Uterus (tissue), 4 donors: ENCODE results near the gene SGK2. TPM values are rescaled to one million over a fixed set of nuclear protein-coding genes. Genes with fewer than 3 reads are reported as not detected.
A peak's percentile ranks its signal among the peaks of the same experiment; 100 is the strongest.

Experiments
- DNase-seq, 2 donors: peaks; one replicate each; pipeline ENCODE4 v3.0.0-alpha.2; 2019 to 2020
- H3K27ac ChIP-seq, 2 donors: fragments of 200-600 bp; sonication (generic); 1 replicate in 1 of 2; 2 replicates in 1 of 2; pipeline ENCODE4 v1.5.1; 2016 to 2018
- H3K27me3 ChIP-seq, 2 donors: fragments of 200-600 bp; sonication (generic); one replicate each; pipeline ENCODE4 v1.5.1; 2018 to 2019; ENCODE audit warnings: control low read depth in 1 of 2
- H3K36me3 ChIP-seq, 2 donors: fragments of 200-600 bp; sonication (generic); one replicate each; pipeline ENCODE4 v1.5.1; 2019; ENCODE audit warnings: control low read depth in 1 of 2
- H3K4me1 ChIP-seq, 2 donors: fragments of 200-600 bp; sonication (generic); one replicate each; pipeline ENCODE4 v1.5.1; 2018 to 2019; ENCODE audit warnings: control low read depth in 1 of 2
- H3K4me3 ChIP-seq, 2 donors: fragments of 200-600 bp; sonication (generic); 1 replicate in 1 of 2; 2 replicates in 1 of 2; pipeline ENCODE4 v1.5.1; 2018 to 2019; ENCODE audit warnings: mild to moderate bottlenecking in 1 of 2
- H3K9me3 ChIP-seq, 2 donors: fragments of 200-600 bp; sonication (generic); one replicate each; pipeline ENCODE4 v1.5.1; 2019; ENCODE audit warnings: control low read depth in 1 of 2
- POLR2A ChIP-seq, 2 donors: fragments of 450-650 bp; IDR thresholded peaks; one replicate each; pipeline ENCODE4 v1.6.1; 2016; ENCODE audit warnings: antibody characterized with exemption in 2 of 2, mild to moderate bottlenecking in 1 of 2, moderate library complexity in 1 of 2
- intact Hi-C: fragments of 100-400 bp; cut with DNase I; formaldehyde crosslinking; loops from one replicate; pipeline ENCODE4 v1.15.1; 2023; ENCODE audit warnings: low total_unique reads
- total RNA-seq, 4 donors: library from RNA; depleted of rRNA in 3 of 4; stranded (reverse); fragments of >200 nt in 3 of 4; gene quantifications; one replicate each; pipeline versions ENCODE4 v1.1.0 to v1.2.4, GENCODE V29; 2014 to 2023
- TF ChIP-seq, protein P1 (sequence below), 4 experiments: fragments of 200-600 bp in 2 of 4; fragments of 450-650 bp in 2 of 4; sonication (generic) in 2 of 4; IDR thresholded peaks; one replicate each; pipeline ENCODE4 v1.5.1; 2016 to 2019; ENCODE audit warnings: antibody characterized with exemption in 4 of 4, mild to moderate bottlenecking in 2 of 4, moderate library complexity in 1 of 4
- donor health status: DM: yes; HTN: yes; CAD: no.

SGK2 gene
- total RNA-seq, 4 donors from 2014 or later = 0.77 to 5.9 (median 2.4) TPM; not detected in 1

DNA sequence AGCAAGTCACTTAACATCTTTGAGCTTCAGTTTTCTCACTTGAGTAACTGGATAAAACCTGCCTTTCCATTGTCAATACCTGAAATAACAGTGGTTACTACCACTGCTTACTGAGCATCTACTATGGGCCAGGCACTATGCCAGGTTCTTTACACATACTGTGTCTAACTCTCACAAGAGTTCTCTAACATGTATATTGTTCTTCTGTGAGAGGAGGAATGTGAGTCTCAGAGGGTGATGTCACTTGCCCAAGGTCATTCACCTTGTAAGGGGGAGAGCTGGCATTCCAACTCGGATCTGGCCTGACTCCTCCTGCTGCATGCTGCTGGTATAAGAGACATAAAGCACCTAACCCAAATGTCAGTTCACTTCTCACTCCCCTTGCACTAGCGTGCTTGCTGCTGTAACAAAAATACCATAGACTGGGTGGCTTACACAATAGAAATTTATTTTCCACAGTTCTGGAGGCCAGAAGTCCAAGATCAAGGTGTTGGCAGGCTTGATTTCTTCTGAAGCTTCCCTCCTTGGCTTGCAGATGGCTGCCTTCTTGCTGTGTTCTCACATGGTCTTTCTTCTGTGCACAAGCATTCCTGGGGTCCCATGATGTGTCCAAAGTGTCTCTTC is 21.9 kb upstream of the SGK2 start:
- Histone ChIP-seq H3K9me3 (no peaks in the 10 kb centered on the region), H3K27ac (no peak overlapping the region), H3K4me1 (no peaks in the 10 kb centered on the region), H3K4me3 (no peak overlapping the region), H3K36me3 (no peaks in the 10 kb centered on the region), H3K27me3 (no peaks in the 10 kb centered on the region)
- DNase-seq = no peak
- intact Hi-C loops = no loop called here
- no peak for TF ChIP-seq POLR2A (IDR thresholded peaks at IDR 0.05)
- TF ChIP-seq, protein P1, sequence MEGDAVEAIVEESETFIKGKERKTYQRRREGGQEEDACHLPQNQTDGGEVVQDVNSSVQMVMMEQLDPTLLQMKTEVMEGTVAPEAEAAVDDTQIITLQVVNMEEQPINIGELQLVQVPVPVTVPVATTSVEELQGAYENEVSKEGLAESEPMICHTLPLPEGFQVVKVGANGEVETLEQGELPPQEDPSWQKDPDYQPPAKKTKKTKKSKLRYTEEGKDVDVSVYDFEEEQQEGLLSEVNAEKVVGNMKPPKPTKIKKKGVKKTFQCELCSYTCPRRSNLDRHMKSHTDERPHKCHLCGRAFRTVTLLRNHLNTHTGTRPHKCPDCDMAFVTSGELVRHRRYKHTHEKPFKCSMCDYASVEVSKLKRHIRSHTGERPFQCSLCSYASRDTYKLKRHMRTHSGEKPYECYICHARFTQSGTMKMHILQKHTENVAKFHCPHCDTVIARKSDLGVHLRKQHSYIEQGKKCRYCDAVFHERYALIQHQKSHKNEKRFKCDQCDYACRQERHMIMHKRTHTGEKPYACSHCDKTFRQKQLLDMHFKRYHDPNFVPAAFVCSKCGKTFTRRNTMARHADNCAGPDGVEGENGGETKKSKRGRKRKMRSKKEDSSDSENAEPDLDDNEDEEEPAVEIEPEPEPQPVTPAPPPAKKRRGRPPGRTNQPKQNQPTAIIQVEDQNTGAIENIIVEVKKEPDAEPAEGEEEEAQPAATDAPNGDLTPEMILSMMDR (IDR thresholded peaks at IDR 0.05) = no peak

DNA sequence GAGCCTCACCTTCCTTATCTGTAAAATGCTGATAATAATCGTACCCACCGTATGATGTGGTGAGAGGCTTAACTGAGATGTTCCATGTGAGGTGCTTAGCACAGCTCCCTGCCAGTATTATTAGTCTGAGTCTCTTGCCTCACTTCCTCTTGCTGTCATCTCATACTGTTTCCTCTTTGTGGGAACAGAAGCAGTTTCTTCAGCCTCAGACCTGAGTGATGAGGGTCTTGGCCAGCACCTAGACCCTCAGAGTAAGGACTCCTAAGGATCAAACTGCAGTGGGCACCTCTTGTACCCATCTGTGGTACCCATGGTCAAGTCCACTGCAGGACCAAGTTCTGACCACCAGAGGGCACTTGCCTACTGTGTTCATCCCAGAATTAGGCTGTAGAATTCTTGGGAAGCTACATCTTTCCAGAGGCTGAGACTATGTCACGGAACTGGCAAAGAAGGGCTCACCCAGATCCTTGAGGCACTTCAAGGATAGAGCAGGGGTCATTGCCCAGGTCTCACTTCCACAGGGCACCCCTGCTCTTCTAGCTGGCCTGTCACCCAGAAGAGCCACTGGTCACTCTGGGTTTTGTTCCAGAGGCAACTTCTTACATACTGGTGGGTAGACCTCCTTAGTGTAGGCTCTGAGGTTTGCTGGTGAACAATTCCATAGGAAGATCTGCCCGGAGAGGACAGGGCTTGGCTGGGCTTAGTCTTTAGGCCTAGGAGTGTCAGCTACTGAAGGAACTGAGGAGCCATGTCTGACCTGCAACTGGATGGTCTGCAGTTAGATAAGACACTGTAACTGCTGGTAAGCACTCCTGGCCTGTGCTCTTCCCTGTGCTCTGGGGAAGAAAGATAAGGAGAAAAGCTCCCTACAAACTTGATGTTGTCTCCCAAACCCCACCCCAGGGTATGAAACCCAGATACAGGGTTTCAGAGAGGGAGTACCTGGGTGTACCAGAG is 20.6 kb upstream of the SGK2 start:
- intact Hi-C loops = no loop called here
- no peak overlapping the region for H3K4me3 ChIP-seq
- no peak for TF ChIP-seq POLR2A (IDR thresholded peaks at IDR 0.05)
- TF ChIP-seq, protein P1 (IDR thresholded peaks at IDR 0.05) = peak; percentile 66 to 72 (median 70)
- H3K9me3 ChIP-seq = no peaks in the 10 kb centered on the region
- H3K27me3 ChIP-seq = no peaks in the 10 kb centered on the region
- no peaks in the 10 kb centered on the region for H3K4me1 ChIP-seq
- no peak overlapping the region for H3K27ac ChIP-seq
- H3K36me3 ChIP-seq = no peaks in the 10 kb centered on the region
- peak; percentile 44 to 51 for DNase-seq

DNA sequence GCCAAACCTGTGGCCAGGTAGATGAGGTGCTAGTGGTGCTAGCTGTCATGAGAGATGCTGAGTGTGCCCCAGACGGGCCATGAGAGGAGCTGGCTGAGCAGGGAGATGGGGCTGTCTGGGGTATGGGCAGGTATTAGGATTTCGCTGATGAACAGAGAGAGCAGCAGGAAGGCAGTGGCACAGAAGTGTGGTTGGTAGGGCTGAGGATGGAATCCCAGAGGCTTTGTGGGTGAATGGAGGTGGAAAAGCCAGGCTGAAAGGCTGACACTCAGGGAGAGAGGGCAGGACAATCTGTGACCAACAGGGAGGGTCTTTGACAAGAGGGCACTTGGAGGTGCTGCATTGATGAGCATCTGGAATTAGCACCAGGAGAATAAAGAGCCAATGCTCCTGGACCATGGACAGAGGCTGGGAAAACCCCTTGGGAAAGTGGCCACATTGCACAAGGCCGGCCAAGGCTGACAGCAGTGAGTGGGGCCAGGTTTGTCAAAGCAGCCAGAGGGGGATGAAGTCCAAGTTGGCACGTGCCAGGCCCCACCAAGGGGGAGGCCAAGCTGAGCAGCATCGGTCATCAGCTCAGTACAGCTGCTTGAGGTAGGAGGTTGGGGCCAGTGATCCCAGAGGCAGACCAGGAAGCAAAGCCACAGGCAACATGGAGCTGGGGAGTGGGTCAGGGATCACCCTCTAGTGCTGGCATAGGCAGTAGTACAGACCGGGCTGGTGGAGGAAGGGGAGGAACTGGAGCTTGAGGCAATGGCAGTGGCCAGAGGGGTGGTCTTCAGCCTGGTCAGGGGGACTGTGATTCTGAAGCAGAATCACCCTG is 19.7 kb upstream of the SGK2 start:
- Histone ChIP-seq H3K4me1 (no peaks in the 10 kb centered on the region), H3K27ac (no peak overlapping the region), H3K27me3 (no peaks in the 10 kb centered on the region), H3K36me3 (no peaks in the 10 kb centered on the region), H3K4me3 (no peak overlapping the region), H3K9me3 (no peaks in the 10 kb centered on the region)
- TF ChIP-seq, protein P1 (IDR thresholded peaks at IDR 0.05) = no peak
- no peak for TF ChIP-seq POLR2A (IDR thresholded peaks at IDR 0.05)
- DNase-seq = no peak
- intact Hi-C loops = no loop called here

DNA sequence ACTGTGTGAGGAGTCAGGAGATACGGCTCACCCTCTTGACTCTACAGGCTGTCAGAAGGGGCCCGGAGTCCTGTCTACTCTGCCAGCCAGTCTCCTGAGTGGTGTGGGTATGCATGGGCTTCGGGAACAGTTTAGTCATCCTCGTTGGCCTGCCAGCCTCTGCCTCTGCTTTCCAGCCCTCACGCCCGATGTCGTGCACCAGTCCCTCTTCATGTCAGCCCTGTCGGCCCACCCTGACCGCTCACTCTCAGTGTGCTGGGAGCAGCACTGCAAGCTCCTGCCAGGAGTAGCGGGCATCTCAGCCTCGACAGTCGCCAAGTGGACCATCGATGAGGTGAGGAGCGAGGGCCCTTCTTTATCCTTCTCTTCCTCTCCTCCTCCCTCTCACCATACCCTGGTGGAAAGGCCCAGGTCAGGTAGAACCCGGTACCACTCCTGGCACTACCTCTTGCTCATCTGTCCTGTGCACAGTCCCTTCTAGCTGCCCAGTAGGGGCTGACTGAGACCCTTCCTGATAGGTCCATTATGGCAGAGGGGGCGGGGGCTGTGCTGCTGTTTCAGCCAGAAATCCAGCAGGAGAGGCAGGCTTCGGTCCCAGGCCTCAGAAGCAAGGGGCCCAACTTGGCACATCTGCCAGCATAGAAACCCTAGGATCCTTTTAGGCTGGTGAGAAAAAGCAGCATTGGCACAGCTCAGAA is 18.7 kb upstream of the SGK2 start:
- TF ChIP-seq POLR2A (IDR thresholded peaks at IDR 0.05) = no peak
- TF ChIP-seq, protein P1 (IDR thresholded peaks at IDR 0.05) = no peak
- H3K27me3 ChIP-seq = no peaks in the 10 kb centered on the region
- intact Hi-C loops = no loop called here
- H3K36me3 ChIP-seq = no peaks in the 10 kb centered on the region
- no peak overlapping the region for H3K27ac ChIP-seq
- no peaks in the 10 kb centered on the region for H3K4me1 ChIP-seq
- H3K9me3 ChIP-seq = no peaks in the 10 kb centered on the region
- no peak for DNase-seq
- no peak overlapping the region for H3K4me3 ChIP-seq
